NCI-H1436 (cell line): Measurements from ENCODE around the gene EEF1E1.

Experiments
- DNase-seq: peaks from one replicate; lab custom pipeline; 2025; lab: John Stamatoyannopoulos, UW

Gene EEF1E1

GRCh38 chr6:8102122-8102958 lies at the start of gene EEF1E1:
Gene EEF1E1, minus strand, starts transcription at chr6:8102548. Its CDS starts 27 bp downstream, at chr6:8102521.
- peak; percentile 92 for DNase-seq

- no peak for DNase-seq
Observed at GRCh38 chr6:8149350-8149749, 47.0 kb upstream of the EEF1E1 start.

- no peak for DNase-seq
Observed at GRCh38 chr6:8143945-8144344, 41.6 kb upstream of the EEF1E1 start.

GRCh38 chr6:8139451-8139850 lies 37.1 kb upstream of the EEF1E1 start:
- DNase-seq: no peak

- DNase-seq: no peak
Observed at GRCh38 chr6:8137529-8137939, 35.2 kb upstream of the EEF1E1 start.

GRCh38 chr6:8135276-8135675 lies 32.9 kb upstream of the EEF1E1 start:
- DNase-seq: no peak

- no peak for DNase-seq
Observed at GRCh38 chr6:8132130-8132529, 29.8 kb upstream of the EEF1E1 start.

GRCh38 chr6:8131265-8131897 lies 29.0 kb upstream of the EEF1E1 start:
- peak; percentile 71 for DNase-seq

- DNase-seq: no peak
Observed at GRCh38 chr6:8130399-8130798, 28.1 kb upstream of the EEF1E1 start.

- no peak for DNase-seq
Observed at GRCh38 chr6:8123236-8123635, 20.9 kb upstream of the EEF1E1 start.

- DNase-seq: no peak
Observed at GRCh38 chr6:8114956-8115355, 12.6 kb upstream of the EEF1E1 start.

GRCh38 chr6:8113131-8113654 lies 10.8 kb upstream of the EEF1E1 start:
- DNase-seq: no peak

- DNase-seq: no peak
Observed at GRCh38 chr6:8110725-8111124, 8.4 kb upstream of the EEF1E1 start.

- DNase-seq: no peak
Observed at GRCh38 chr6:8110117-8110721, 7.9 kb upstream of the EEF1E1 start.

GRCh38 chr6:8108759-8109539 lies 6.6 kb upstream of the EEF1E1 start:
- no peak for DNase-seq

- DNase-seq: no peak
Observed at GRCh38 chr6:8108031-8108660, 5.8 kb upstream of the EEF1E1 start.

GRCh38 chr6:8105791-8106190 lies 3.4 kb upstream of the EEF1E1 start:
- DNase-seq: no peak

- DNase-seq: no peak
Observed at GRCh38 chr6:8103726-8104125, 1.4 kb upstream of the EEF1E1 start.

GRCh38 chr6:8100159-8100854 lies 2.0 kb downstream of the EEF1E1 start:
- DNase-seq: no peak

GRCh38 chr6:8090650-8091049 lies 11.7 kb downstream of the EEF1E1 start:
- no peak for DNase-seq

- no peak for DNase-seq
Observed at GRCh38 chr6:8088886-8089285, 13.5 kb downstream of the EEF1E1 start.
